NCI-H2081 treated with DMSO at 0.1 percent for 48 hours (cell line): ENCODE results near the gene SLC25A13.

Experiments
- DNase-seq: peaks from one replicate; lab custom pipeline; 2025; lab: John Stamatoyannopoulos, UW

The SLC25A13 gene

DNA sequence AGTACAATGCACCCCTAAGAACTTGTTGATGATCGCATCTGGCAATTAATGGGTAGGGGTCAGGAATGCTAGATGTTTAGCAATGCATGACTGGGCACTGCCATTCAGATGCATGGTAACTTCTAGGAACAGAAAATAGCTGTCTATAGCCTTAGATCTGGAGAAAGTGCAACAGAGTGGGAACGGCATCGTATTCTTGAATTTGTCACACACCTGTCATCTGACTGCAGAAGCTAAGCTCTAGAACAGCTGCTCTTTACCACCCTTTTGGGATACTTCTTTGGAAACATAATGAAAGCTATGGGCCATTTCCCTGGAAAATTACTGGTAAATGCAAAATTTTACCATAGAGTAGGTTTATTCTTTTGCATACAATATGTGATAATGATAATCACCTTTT, 118.1 kb downstream of the SLC25A13 start:
- DNase-seq: no peak

DNA sequence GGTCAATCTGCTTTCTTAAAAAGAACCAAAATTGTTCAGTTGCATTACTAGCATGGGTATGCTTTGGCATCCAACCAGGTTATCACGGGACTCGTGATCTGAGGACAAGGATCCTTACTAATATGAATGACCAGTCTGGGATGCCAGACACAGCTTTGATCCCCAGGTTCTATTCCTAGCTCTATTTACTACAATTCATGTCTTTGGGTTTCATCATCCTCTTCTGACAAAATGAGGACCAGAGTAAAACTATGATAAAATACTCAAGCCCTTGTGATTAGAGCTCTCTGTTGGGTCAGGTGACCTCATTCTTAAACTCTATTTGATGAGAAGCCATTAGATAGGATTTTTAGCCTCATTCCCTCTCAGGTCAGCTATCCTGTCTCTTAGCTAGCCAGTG, 119.8 kb downstream of the SLC25A13 start:
- DNase-seq: no peak

DNA sequence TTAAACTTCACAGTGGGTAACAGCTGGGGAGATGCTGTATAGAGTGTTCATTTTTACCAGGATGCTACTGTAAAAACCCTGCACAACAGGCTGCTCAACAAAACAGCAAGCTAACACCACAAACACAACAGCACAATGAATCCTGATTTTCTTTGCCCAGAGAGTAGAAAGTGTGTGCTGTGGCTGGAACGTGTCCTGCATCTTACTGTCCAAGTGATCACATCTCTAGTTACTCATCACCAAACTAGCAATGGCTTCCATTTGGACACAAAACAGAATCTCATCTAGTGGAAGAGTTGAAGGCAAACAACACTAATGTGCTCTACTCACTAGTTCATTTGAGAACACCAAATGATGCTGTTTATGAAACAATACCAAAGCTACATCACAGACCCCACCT, 121.2 kb downstream of the SLC25A13 start:
- no peak for DNase-seq

DNA sequence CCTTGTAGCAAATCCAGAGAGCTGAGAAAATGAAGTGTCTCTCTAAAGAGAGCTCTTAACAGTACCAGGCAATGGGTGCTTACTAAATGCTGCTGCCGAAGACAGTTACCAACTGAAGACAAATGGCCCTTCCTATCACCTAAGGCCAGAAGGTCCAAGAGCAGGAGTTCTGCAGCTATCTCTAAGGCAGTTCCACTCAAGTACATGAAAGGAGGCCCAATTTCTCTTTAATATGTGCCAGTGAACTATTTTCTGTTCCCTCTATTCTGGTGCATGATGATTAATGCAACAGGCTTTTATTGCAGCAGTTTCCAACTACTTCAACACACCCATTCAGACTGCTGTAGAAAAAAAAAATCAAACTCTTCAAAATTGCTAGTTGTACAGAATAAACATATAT, 122.5 kb downstream of the SLC25A13 start:
- DNase-seq: no peak

DNA sequence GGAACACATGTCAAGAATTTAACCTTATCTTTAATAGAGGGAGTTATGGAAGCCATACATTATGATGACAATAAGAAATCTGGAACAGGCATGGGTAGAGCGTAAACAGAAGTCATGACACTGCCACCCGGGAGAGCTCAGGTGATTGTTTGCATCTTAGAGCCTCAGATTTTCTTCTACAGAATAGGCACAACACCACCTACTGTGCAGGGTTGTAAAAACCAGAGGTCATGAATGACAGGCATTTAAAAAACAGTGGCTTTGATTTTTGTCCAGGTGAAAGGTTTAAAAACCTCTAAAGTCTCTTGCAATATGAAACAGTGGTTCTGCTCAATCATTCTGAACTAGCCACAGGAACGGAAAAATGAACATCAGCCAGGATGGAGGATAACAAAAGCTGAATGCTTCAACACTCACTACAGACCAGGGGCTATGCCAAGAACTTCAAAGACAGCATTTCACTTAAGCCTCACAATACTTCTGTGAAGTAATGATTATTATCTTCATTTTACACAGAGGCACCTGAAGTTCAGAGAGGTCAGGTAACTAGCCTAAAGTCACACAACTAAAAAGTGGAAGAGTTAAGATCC, 123.8 kb downstream of the SLC25A13 start:
- no peak for DNase-seq

DNA sequence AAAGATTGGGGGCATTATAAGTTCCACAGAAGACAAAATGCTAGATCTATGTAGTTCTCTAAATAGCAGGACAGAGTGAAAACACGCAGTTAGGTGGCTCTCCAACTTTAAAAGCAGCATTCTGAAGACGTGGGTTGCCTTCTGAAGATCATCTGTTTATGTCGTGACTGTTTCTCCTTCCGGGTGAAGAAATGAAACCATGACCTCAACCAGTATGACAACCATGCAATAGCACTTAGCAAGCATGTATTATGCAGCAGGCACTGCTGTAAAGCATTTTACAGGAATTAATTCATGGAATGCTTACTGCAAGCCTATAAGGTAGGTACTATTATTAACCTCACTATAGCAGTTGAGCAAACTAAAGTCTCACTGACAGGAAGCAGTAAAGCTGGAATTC, 125.2 kb downstream of the SLC25A13 start:
- no peak for DNase-seq

DNA sequence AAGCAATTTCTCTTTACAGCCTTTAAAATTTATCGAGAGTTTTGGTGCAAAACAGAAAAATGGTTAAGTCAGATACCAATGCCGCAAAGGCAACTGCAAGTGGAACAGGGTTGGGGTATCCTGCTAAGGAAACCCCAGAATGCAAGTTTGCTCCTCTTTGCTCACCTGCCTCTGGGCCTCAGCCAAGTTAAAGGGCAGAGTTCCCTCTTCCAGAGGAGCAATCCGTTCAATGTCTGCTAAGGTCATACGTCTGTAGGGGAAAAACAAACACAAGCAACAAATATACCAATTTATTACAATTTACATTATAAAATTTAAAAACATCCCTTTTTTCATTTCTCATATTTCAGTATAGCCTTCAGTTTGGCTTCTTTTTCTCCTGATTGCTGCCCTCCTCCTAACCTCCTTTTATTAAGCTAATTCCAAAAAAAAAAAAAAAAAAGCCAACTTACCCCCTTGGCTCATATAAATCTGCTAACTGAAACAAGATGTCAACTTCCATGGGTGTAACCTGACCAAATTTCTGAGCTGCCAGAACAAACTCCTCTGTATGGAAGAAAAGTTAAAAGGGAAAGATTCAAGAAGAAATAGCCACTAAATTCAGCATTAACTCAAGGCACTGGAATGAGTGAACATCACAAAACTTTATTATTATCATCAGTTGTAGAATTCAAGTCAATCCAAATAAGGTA, 132.6 kb downstream of the SLC25A13 start:
- DNase-seq: no peak

DNA sequence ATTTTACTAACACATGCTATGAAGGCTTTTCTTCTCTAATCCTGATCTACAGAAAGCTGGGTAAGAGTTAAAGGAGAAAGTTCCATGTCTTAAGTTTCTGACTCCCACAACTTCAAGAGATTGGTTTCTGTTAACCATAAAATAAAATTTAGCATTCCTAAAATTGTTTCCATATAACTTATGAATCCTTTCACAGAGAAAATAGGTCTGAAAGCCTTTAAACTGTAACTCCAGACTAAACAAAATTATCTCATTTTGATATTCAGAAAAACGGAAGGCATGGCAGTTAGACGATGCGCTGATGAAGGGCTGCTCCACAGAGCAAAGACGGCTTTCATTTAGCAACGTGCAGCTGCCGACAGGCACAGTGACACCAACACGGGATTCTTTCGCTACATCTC, 133.3 kb downstream of the SLC25A13 start:
- DNase-seq: no peak

DNA sequence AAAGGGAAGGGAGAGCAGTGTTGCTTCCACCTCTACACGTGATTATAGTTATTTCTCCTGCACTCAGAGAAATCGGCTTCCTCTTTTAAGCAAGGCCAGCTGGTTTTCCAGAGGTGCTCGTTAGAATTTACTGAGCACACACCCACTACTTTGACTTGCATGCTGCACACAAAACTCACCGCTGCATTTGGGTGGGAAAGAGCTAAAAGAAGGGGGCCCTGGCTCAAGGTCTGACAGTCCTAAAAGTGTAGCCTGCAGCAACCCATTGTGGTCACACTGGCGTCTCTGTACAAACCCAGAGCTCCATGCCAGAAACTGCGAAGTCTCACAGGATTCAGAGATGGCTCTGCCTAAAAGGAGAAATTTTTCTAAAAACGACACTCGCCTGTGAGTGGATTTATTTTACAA, 133.7 kb downstream of the SLC25A13 start:
- no peak for DNase-seq

DNA sequence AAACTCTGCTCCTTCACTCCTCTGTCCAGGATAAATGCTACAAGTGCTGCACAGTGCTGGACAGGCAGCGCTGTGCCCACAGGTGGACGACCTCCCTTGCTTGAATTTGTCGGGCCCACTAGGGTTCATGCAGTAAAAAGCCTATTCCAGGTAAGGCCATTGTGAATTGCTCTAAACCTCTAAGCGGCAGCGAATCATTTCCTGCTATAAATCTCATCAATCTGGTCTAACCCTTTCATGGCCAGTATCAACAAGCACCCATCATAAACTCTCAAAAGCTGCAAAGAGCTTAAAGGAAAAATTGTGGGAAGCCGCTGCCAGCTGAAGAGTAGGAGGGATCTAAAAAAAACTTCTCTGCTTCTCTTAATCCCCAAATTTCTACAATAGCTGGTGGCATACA, 134.2 kb downstream of the SLC25A13 start:
- no peak for DNase-seq

DNA sequence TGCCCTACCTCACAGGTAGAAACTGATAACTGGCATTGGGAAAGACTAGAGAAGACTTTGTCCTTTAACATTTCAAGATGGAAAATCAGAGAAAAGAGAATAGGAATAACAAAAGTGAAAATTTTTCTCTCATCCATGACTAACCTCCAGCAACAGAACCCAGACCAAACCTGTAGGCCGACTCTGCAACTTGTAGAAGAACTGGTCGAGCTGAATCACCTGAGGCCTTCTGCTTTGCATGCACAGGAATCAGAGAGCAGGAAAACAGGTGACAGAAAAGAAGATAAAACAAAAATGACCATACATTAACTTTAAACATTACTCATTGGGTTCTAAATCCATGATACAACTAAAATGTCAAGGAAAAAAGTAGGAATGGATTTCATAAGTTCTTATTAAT, 137.1 kb downstream of the SLC25A13 start:
- no peak for DNase-seq

DNA sequence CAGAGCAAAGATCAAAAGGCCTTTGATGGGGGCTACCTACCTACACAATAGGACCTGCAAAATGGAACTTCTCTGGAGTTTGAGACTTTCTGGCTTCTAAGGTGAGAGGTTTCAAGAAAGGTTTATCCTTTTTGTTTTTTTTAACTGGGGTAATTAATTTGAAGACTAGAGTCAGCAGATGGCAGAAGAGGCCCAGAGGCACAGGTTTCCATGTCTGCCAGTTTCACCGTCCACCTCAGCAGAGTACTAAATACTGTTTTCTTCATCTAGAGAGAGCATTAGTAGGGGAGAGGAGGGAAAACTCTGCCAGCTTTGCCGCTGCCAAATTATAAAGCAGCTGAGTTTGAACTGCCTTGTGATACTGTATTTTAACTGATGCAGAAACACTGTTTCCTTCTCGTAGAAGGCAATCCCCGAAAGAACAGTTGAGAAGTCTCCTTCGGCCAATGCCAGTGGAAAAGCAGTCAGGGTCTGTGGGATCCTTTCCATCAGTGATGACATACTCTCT, 138.7 kb downstream of the SLC25A13 start:
- no peak for DNase-seq

DNA sequence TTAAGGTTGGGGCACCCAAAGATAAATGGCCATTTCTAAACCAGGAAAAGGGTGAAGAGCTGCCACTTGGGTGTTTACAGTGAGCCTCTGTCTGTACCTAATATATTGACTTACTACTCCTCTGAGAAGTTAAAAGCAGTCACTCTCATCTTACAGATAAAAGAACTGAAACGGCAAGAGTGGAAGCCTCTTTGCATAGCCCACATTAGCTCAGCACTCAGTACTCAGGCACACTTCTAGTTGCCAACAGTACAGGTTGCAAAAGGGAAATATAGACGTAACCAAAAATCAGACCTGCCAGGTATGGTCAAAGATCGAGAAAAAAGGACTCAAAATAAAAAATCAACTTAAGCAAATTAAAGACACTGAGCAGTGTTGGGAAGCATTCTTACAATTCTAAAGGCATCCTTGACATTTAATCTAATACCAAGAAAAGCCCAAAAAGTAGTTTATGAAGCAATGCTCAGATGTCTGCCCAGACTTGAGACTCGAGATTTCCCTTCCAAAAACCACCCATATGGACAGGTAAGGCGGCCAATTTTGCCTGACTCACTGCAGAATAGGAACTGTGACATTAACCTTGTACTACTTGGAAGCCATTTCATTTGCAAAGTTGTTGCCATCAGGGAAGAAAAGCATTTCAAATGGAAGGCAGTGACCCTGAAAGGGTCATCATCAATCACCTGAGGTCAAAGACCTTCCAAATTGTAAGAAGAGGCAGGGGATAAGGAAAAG, 139.3 kb downstream of the SLC25A13 start:
- no peak for DNase-seq

DNA sequence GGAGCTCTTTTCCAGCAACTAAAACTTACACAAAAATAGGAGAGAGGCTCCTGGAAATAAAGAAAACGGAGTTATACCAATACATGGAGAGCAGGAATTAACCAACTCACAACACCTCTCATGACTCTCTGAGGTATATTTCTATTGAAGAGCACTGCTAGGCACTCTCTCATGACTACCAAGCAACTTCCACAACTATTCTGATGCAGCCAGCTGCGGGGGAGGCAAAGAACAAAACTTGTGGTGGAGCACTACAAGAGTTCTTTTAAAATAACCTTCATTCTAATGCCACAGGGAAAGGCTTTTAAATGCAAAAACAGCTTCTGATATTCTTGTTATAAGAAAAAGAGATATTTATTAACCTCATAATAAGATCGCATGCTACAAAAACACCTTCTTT, 140.7 kb downstream of the SLC25A13 start:
- no peak for DNase-seq

DNA sequence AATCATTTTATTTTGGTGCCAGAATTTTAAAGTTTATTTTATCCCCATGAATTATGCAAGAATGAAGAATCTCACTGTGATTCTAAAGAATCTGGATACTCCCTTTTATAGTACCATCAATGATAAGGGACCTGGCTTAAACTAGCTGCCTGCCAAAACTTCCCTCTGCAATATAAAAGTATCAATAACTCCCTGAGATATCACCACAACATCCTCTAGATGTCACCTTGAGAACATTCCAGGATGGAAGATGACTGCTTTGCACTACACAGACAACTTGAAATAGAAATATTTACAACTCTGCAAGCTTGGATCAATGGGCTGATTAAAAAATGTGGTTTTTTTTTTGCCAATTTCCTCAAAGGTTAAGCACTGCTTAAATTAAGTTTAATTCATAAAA, 142.1 kb downstream of the SLC25A13 start:
- DNase-seq: no peak

DNA sequence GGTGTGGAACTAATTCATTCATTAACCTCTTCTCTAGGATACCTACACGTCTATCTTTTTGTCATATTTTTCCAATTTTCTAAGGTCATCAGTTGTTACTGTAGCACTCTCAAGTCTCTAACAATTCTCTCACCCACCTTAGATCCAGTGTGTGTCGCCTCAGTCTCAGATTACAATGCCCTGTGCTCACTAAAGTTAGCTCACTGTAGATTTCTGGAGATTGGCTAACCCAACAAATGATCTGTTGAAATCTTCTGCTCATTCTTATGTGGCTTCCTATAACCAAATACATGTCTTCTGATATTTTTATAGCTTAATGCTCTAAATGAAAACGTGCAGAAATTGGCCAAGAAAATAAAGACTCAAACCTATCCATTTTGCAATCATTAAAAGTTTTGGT, 142.6 kb downstream of the SLC25A13 start:
- DNase-seq: no peak

DNA sequence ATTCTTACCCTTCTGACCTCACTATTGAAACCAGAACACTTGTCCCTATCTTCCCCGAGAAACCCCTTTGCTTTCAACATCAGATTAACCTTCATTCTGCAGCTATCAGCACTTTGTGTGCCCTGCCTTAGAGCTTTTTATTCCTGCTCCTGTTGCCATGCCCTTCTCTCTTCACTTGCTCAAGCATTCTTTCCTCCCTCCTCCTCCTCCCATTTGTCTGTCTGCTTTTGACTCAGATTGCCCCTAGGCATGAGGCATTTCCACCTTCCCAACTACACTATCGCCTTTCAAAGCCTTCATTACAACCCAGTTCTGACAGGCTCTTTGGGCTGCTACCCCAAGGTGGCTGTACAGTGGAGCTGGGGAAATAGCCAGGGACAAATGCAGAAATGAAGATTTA, 143.3 kb downstream of the SLC25A13 start:
- no peak for DNase-seq

DNA sequence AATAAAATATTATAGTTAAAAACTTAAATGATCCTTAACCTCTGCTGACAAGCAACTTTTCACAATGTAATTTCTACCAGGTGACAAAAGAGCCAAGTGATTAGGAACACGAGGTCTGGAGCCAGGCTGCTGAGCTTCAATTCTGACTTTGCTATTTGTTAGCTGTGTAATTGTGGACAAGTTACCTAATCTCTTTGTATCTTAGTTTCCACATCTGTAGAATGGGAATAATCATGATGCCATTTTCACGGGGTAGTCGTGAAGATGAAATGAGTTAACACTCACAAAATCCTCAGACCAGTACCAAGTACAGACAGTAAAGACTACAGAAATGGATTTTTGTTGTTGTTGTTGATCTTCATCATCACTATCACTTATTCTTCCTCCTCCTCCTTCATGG, 144.5 kb downstream of the SLC25A13 start:
- DNase-seq: no peak

DNA sequence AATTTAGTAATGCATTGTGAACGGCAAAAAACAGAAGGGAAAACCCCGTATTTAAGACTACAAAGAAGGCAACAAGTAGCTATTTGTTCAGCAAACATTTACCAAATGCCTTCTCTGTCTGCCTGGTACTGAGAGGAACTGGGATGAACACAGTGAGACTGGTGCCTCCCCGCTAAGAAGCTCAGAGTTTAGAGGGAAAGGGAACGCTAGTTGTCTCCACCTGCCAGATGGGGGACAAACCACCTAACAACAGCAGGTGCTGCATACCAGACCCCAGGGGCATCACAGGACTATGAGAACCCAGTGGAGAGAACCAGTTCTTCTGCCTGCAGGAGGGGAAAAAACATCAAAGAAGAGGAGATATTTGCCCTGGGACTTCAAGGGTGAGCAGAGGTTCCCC, 147.1 kb downstream of the SLC25A13 start:
- DNase-seq: peak; percentile 56

DNA sequence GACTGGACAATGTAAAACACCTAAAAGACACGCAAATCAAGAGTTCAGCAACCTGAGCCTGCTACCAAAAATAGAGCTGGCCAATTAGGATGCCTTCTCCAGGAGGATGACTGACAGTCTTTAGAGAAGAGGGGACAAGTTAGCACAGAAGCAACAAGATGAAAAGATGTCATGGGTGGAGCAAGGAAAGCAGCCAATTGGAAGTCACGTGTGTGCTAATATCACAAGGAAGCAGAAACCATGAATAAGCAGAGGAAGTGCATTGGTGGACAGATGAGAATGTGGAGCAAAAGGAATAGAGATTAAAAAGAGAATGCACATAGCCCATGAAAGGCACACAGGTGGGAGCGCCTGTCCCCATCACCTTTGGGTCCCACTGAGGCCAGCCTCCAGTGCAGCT, 148.1 kb downstream of the SLC25A13 start:
- DNase-seq: no peak

DNA sequence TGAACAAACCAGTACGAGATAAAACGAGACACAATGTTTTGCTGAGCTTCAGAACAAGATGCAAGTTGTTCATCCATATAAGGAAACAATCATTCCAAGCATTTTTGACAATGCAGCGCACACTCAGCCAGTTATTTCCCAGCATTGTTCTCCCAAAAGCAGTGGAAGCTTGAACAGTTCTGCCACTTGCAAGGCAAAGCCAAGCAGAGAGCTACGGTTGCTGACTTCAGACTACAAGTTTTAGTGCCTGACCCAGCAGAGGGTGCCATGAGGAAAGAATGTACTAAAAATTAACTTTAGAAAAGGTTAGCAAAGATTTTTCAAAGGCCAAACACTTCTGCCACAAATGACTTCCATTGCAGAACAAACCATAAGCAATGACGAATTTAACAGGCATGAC, 152.5 kb downstream of the SLC25A13 start:
- DNase-seq: no peak

DNA sequence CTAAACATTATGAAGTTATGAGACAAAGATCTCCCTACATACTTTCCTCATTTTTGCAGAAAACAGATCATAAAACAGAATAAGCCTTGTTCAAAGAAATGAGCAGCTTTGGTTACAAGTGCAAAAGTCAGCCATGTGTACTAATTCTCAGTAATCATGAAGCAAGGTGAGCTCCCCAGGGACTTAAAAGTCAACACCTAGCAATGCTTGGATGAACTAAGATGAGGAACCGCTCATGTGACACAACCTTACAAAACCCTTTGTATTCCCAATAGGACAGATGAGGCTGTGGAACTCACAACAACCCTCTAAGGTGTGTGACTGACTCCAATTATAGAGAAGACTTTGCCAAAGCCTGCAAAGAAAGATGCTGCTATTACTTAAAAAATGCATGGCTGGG, 154.5 kb downstream of the SLC25A13 start:
- DNase-seq: no peak

DNA sequence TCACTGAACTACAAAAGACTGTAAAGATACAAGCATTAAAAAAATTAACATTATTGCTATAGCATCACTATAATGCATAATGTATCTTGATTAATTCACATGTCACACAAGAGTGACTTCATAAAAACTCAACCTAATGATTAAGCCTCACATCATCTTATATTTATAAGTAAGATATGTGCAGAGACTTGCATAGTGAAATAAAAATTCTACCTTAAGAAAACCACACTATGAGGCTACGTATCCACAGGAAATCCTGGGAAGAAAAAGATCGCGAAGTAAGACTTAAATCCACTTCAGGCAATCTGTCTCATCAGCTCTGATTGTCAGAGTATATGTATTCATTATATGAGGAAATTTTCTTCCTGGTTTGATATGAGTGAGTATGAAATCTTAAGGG, 160.0 kb downstream of the SLC25A13 start:
- DNase-seq: no peak
